ENCODE results near the gene PLOD2. TPM values are rescaled to one million over a fixed set of nuclear protein-coding genes. Genes with fewer than 3 reads are reported as not detected.
A peak's percentile ranks its signal among the peaks of the same experiment; 100 is the strongest.

PLOD2 gene
- total and polyA plus RNA-seq, 12 donors: 12.5 to 44.6 (median 16.8) TPM

- DNase-seq: no peak
- no peak for TF ChIP-seq CTCF (IDR thresholded peaks at IDR 0.05)
- Histone ChIP-seq H3K36me3 (no peaks in the 10 kb centered on the region), H3K27me3 (peaks cover 0 to 29% (median 0%) of the 10 kb centered on the region in 7 donors), H3K4me1 (peaks cover 0 to 30% (median 11%) of the 10 kb centered on the region in 9 donors), H3K9me3 (no peaks in the 10 kb centered on the region), H3K27ac (peak overlapping the region in 5 of 10 donors; percentile 0 to 27 (median 7)), H3K4me3 (no peak overlapping the region)
- no peak for ATAC-seq
- intact Hi-C loops (cut with DNase I): loop anchor here in 4 of 10 donors (5.0 to 10.0 kb wide), 5 partner anchors 88 to 380 kb away; partner anchors contain the start of gene PLSCR1 (in 1 of the 4)
- 77 to 83% methylated on average over 7 of the region's 7 CpGs for WGBS, 2 donors
Observed at GRCh38 chr3:146164971-146165769, 4.2 kb upstream of the PLOD2 start.

DNA sequence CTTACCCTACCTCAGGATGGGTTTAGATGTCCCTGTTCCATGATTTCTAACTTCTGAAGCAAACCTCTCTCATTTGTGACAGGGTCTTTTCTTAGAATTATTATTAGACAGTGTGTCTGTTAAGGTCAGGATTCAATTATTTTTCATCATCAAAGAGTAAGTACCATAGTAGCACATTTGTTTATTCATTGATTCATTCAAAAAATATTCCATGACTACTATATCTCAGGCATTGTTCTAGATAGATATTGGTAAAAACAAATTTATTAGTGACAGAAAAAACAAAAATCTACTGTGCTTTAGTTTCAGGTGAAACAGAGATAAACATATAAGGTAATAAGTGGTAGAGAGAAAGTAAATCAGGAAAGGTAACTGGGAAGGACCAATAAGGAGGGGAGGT is 3.5 kb upstream of the PLOD2 start:
- Histone ChIP-seq H3K36me3 (no peaks in the 10 kb centered on the region), H3K27ac (peak overlapping the region in 2 of 10 donors; percentile 0 to 11), H3K9me3 (no peaks in the 10 kb centered on the region), H3K4me1 (peaks cover 0 to 33% (median 11%) of the 10 kb centered on the region in 9 donors), H3K4me3 (no peak overlapping the region), H3K27me3 (peaks cover 0 to 32% (median 0%) of the 10 kb centered on the region in 7 donors)
- no peak for TF ChIP-seq CTCF (IDR thresholded peaks at IDR 0.05)
- intact Hi-C loops (cut with DNase I): loop anchor here in 4 of 10 donors (5.0 to 10.0 kb wide), 5 partner anchors 87 to 380 kb away; partner anchors contain the start of gene PLSCR1 (in 1 of the 4)
- ATAC-seq: no peak
- no peak for DNase-seq

DNA sequence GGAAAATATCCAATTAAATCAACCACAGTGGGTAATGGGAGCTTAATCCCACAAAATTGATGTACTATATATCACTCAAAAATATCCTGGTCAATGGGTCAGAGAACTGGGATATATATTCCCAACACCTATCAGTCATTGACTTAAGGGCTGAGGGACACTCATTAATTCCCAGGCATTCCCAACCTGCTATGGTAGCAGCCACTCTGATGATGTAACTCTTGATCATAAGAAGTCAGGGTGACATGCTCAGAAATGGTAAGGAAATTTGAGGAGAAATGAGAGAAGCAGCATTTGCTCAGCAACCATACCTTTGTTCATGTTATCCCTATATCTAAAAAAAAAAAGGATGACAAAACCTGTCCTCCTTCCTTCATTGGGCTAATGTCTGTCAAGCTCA is 3.1 kb upstream of the PLOD2 start:
- Histone ChIP-seq H3K36me3 (no peaks in the 10 kb centered on the region), H3K9me3 (no peaks in the 10 kb centered on the region), H3K27ac (peak overlapping the region in 1 of 10 donors; percentile 11), H3K4me3 (no peak overlapping the region), H3K4me1 (peaks cover 0 to 38% (median 14%) of the 10 kb centered on the region in 9 donors), H3K27me3 (peaks cover 0 to 32% (median 0%) of the 10 kb centered on the region in 7 donors)
- ATAC-seq (no peak), DNase-seq (no peak)
- intact Hi-C loops (cut with DNase I): loop anchor here in 4 of 10 donors (5.0 to 10.0 kb wide), 5 partner anchors 87 to 381 kb away; partner anchors contain the start of gene PLSCR1 (in 1 of the 4)
- no peak for TF ChIP-seq CTCF (IDR thresholded peaks at IDR 0.05)

DNA sequence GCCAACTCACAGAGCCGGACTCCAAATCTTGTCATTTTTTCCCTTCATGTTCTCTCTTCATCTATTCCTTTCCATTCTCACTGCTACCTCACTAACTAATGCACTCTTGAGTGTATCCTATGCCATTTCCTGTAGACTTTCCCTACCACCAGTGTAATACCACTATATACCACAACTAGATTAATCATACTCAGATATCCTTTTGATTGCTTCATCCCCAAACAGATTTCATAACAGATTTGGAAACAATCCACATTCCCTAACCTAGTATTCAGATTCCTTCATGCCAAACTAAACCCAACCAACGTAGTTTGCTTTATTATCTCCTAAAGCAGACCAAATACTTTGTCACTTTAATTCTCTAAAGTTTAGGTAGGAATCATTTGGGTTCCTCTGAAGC is 2.6 kb upstream of the PLOD2 start:
- DNase-seq (no peak), ATAC-seq (no peak)
- TF ChIP-seq CTCF (IDR thresholded peaks at IDR 0.05): peak in 2 of 9 donors; percentile 21 to 24
- intact Hi-C loops (cut with DNase I): loop anchor here in 4 of 10 donors (5.0 to 10.0 kb wide), 5 partner anchors 86 to 381 kb away; partner anchors contain the start of gene PLSCR1 (in 1 of the 4)
- Histone ChIP-seq H3K36me3 (no peaks in the 10 kb centered on the region), H3K9me3 (no peaks in the 10 kb centered on the region), H3K27ac (peak overlapping the region in 1 of 10 donors; percentile 11), H3K27me3 (peaks cover 0 to 32% (median 0%) of the 10 kb centered on the region in 7 donors), H3K4me3 (no peak overlapping the region), H3K4me1 (peaks cover 0 to 42% (median 19%) of the 10 kb centered on the region in 9 donors)
- 86 to 87% methylated on average over 2 of the region's 2 CpGs for WGBS, 2 donors
